PC-3 (cell line): ENCODE data around the gene GREM1. TPM values are rescaled to one million over a fixed set of nuclear protein-coding genes. Genes with fewer than 3 reads are reported as not detected.

Source experiments
- ATAC-seq: fragments of 200-7000 bp; cut with Tn5 transposase; 2 replicates; pipeline ENCODE4 v1.9.1; 2020; ENCODE audit warnings: mild to moderate bottlenecking, moderate library complexity
- BruUV-seq: library from RNA; stranded (reverse); fragments of 400-500 nt; replicated peaks from 2 replicates; lab custom pipeline; 2021; lab: Mats Ljungman, UMichigan
- CTCF ChIA-PET: fragments of 300-600 bp; sonication (Branson Sonifier 250); formaldehyde crosslinking; loops from one replicate; lab custom pipeline; 2022; ENCODE audit warnings: antibody characterized with exemption; lab: Charles Lee
- POLR2A ChIA-PET: fragments of 300-600 bp; sonication (Branson Sonifier 250); formaldehyde crosslinking; loops from one replicate; lab custom pipeline; 2022; ENCODE audit warnings: antibody characterized with exemption; ENCODE audit not compliant: unreplicated experiment; lab: Charles Lee
- DNase-seq: peaks from one replicate; pipeline ENCODE4 v3.0.0-alpha.2; 2015
- H2AFZ ChIP-seq: fragments of 300-600 bp; sonication (generic); 2 replicates; pipeline ENCODE4 v1.6.0; 2016; ENCODE audit warnings: antibody characterized with exemption, low read length
- H3F3A ChIP-seq: fragments of 300-600 bp; sonication (generic); one replicate; pipeline ENCODE4 v1.6.0; 2017; ENCODE audit warnings: antibody characterized with exemption, low read length, control low read depth, mild to moderate bottlenecking; ENCODE audit not compliant: unreplicated experiment
- H3K27ac ChIP-seq: fragments of 300-600 bp; sonication (generic); 2 replicates; pipeline ENCODE4 v1.5.1; 2016; ENCODE audit warnings: mild to moderate bottlenecking, low read length
- H3K27me3 ChIP-seq: fragments of 300-600 bp; sonication (generic); 2 replicates; pipeline ENCODE4 v1.6.1; 2016; ENCODE audit warnings: low read length, mixed read lengths
- H3K36me3 ChIP-seq: fragments of 300-600 bp; sonication (generic); 2 replicates; pipeline ENCODE4 v1.6.1; 2016; ENCODE audit warnings: low read depth, mixed run types, low read length, mixed read lengths
- H3K4me1 ChIP-seq: fragments of 300-600 bp; sonication (generic); 2 replicates; pipeline ENCODE4 v1.5.1; 2016; ENCODE audit warnings: low read length; ENCODE audit not compliant: insufficient read depth
- H3K4me2 ChIP-seq: fragments of 300-600 bp; sonication (generic); 2 replicates; pipeline ENCODE4 v1.6.0; 2016; ENCODE audit warnings: low read length
- H3K4me3 ChIP-seq: fragments of 300-600 bp; sonication (generic); 2 replicates; pipeline ENCODE4 v1.5.1; 2016; ENCODE audit warnings: mild to moderate bottlenecking, low read length, mixed read lengths
- H3K79me2 ChIP-seq: fragments of 300-600 bp; sonication (generic); 2 replicates; pipeline ENCODE4 v1.6.1; 2017; ENCODE audit warnings: low read length, mixed read lengths
- H3K9ac ChIP-seq: fragments of 300-600 bp; sonication (generic); 2 replicates; pipeline ENCODE4 v1.6.0; 2016; ENCODE audit warnings: mild to moderate bottlenecking, low read length
- H3K9me2 ChIP-seq: fragments of 300-600 bp; sonication (generic); replicated peaks from 2 replicates; pipeline ENCODE4 v1.6.1; 2016; ENCODE audit warnings: mixed run types, low read length, mixed read lengths
- H3K9me3 ChIP-seq: fragments of 300-600 bp; sonication (generic); 2 replicates; pipeline ENCODE4 v1.6.1; 2016; ENCODE audit warnings: low read length, mixed read lengths
- H4K20me1 ChIP-seq: fragments of 300-600 bp; sonication (generic); 2 replicates; pipeline ENCODE4 v1.6.1; 2016; ENCODE audit warnings: low read length, mixed read lengths
- EZH2 ChIP-seq: fragments of 300-600 bp; sonication (generic); IDR thresholded peaks from one replicate; pipeline ENCODE4 v1.6.1; 2017; ENCODE audit warnings: antibody characterized with exemption, mild to moderate bottlenecking, low read length; ENCODE audit not compliant: unreplicated experiment
- EZH2phosphoT487 ChIP-seq: fragments of 300-600 bp; sonication (generic); IDR thresholded peaks from 2 replicates; pipeline ENCODE4 v1.6.1; 2018; ENCODE audit warnings: mild to moderate bottlenecking, antibody characterized with exemption, low read length, borderline replicate concordance
- intact Hi-C: fragments of 100-400 bp; cut with micrococcal nuclease; formaldehyde crosslinking; loops from 2 replicates; pipeline ENCODE4 v1.9.0; 2023
- total RNA-seq: library from RNA; depleted of rRNA; stranded (reverse); fragments of >200 nt; gene quantifications from 2 replicates; pipeline ENCODE4 v1.2.3, GENCODE V29; 2014
- TF ChIP-seq, protein P1 (sequence below): fragments of 300-600 bp; sonication (generic); conservative IDR thresholded peaks from 2 replicates; pipeline ENCODE4 v1.5.1; 2017; ENCODE audit warnings: antibody characterized with exemption, low read depth, mild to moderate bottlenecking, low read length

The GREM1 gene
- total RNA-seq, 1 experiment from 2014 or later: 1.6 TPM

DNA sequence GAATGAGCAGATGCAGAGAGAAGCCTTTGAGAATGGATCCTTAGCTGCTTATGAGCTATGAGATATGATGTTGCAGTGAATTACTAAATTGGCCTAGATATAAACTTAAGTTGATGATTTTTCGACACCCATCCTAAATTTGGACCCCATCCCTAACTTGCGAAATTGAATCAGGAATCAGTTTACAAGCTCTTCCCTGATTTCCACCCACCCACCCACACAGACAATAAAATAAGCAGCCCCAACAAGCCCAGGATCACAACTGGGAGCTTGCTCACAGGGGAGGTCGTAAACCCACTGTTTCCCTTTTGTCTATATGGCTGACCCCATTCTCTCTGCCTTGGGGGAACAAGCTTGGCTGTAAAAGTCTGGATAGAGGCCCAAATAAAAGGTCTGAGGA is 57.3 kb downstream of the GREM1 start:
- Histone ChIP-seq H4K20me1 (no peaks in the 10 kb centered on the region), H3K27me3 (no peaks in the 10 kb centered on the region), H3K36me3 (peaks cover 8% of the 10 kb centered on the region; the same call in 1 of the 2 replicates), H3K4me3 (no peak overlapping the region), H3K27ac (peak overlapping the region; percentile 96), H3K4me2 (0 out of 2 replicates have a peak overlapping the region, but pooled peaks have one; percentile 34), H3K9me2 (no peaks in the 10 kb centered on the region), H2AFZ (no peak overlapping the region), H3K79me2 (no peaks in the 10 kb centered on the region), H3K4me1 (peaks cover 33% of the 10 kb centered on the region), H3F3A (no peaks in the 10 kb centered on the region), H3K9ac (peak overlapping the region; percentile 78), H3K9me3 (peaks cover 8% of the 10 kb centered on the region; the same call in 1 of the 2 replicates)
- BruUV-seq: no TSS peak
- TF ChIP-seq EZH2phosphoT487 (no peak), EZH2 (no peak)
- TF ChIP-seq, protein P1, sequence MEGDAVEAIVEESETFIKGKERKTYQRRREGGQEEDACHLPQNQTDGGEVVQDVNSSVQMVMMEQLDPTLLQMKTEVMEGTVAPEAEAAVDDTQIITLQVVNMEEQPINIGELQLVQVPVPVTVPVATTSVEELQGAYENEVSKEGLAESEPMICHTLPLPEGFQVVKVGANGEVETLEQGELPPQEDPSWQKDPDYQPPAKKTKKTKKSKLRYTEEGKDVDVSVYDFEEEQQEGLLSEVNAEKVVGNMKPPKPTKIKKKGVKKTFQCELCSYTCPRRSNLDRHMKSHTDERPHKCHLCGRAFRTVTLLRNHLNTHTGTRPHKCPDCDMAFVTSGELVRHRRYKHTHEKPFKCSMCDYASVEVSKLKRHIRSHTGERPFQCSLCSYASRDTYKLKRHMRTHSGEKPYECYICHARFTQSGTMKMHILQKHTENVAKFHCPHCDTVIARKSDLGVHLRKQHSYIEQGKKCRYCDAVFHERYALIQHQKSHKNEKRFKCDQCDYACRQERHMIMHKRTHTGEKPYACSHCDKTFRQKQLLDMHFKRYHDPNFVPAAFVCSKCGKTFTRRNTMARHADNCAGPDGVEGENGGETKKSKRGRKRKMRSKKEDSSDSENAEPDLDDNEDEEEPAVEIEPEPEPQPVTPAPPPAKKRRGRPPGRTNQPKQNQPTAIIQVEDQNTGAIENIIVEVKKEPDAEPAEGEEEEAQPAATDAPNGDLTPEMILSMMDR: no peak
- POLR2A ChIA-PET: no interaction called here
- intact Hi-C loops: loop anchor here (2.0 kb wide), 2 partner anchors 92 to 114 kb away; no protein-coding TSS in a partner anchor
- ATAC-seq: no peak
- DNase-seq: no peak
- CTCF ChIA-PET: no interaction called here

DNA sequence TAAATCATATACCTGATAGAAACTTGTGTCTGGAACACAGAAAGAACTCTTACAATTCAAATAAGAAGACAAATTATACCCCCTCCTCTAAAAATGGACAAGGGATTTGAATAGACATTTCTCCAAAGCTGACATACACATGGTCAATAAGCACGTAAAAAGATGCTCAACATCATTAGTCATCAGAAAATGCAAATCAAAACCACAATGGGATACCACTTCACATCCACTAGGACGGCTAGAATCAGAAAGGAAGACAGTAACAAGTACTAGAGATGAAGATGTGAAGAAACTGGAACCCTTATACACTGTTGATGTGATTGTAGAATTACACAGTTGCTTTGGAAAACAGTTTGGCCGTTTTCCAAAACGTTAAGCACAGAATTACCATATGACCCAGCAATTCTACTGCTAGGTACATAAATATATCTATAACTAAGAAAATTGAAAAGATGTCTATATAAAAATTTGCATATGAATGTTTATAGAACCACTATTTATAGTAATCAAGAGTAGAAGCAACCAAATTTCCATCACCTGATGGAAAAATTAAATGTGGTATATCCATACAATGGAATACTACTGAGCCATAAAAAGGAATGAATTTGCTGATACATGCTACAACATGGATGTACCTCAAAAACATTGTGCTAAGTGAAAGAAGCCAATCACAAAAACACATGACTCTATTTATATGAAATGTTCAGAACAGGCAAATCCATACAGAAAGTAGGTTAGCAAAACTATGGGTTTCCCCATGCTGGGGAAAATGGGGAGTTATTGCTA is 60.8 kb downstream of the GREM1 start:
- POLR2A ChIA-PET: no interaction called here
- Histone ChIP-seq H3K79me2 (no peaks in the 10 kb centered on the region), H3F3A (no peaks in the 10 kb centered on the region), H3K9ac (no peak overlapping the region), H3K27me3 (no peaks in the 10 kb centered on the region), H3K9me3 (peaks cover 8% of the 10 kb centered on the region; the same call in 1 of the 2 replicates), H3K27ac (no peak overlapping the region), H4K20me1 (no peaks in the 10 kb centered on the region), H3K4me3 (no peak overlapping the region), H3K9me2 (no peaks in the 10 kb centered on the region), H2AFZ (no peak overlapping the region), H3K4me2 (no peak overlapping the region), H3K4me1 (peaks cover 21% of the 10 kb centered on the region), H3K36me3 (peaks cover 8% of the 10 kb centered on the region; the same call in 1 of the 2 replicates)
- intact Hi-C loops: no loop called here
- CTCF ChIA-PET: no interaction called here
- ATAC-seq (no peak), DNase-seq (peak; percentile 48)
- TF ChIP-seq EZH2: no peak
- TF ChIP-seq, protein P1: no peak
- no peak for TF ChIP-seq EZH2phosphoT487
- BruUV-seq: no TSS peak

DNA sequence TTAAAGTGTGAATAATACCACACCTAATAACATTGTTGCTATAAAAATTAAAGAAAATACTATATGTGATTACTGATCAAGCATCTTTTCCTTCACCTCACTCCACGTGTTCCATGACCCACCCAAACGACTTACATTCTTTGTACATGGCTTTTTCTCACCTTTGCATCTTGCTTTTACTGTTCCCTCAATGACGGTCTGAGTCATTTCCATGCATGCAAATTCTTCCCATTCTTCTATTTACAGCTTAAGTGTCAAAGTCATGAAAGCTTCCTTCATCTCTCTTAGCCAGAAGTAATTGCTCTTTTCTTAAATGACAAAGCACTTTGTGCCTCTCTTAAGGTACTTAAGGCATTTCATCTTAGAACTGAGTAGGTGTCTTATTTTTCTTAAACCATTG is 64.0 kb downstream of the GREM1 start:
- ChIA-PET POLR2A (no interaction called here), CTCF (interaction anchor here (0.6 kb wide), 1 partner anchor 125 kb away, joined by 3 read pairs; no protein-coding TSS in a partner anchor)
- peaks cover 23% of the 10 kb centered on the region for H3K4me1 ChIP-seq
- ATAC-seq (no peak), DNase-seq (no peak)
- H3K9me3 ChIP-seq: peaks cover 8% of the 10 kb centered on the region; the same call in 1 of the 2 replicates
- H3K4me2 ChIP-seq: no peak overlapping the region
- no peaks in the 10 kb centered on the region for H3F3A ChIP-seq
- no peaks in the 10 kb centered on the region for H3K27me3 ChIP-seq
- no peaks in the 10 kb centered on the region for H4K20me1 ChIP-seq
- no peak overlapping the region for H2AFZ ChIP-seq
- intact Hi-C loops: no loop called here
- TF ChIP-seq EZH2 (no peak), EZH2phosphoT487 (no peak)
- TF ChIP-seq, protein P1: no peak
- H3K79me2 ChIP-seq: no peaks in the 10 kb centered on the region
- no peaks in the 10 kb centered on the region for H3K9me2 ChIP-seq
- no TSS peak for BruUV-seq
- H3K36me3 ChIP-seq: peaks cover 8% of the 10 kb centered on the region; the same call in 1 of the 2 replicates
- H3K4me3 ChIP-seq: no peak overlapping the region
- no peak overlapping the region for H3K9ac ChIP-seq
- H3K27ac ChIP-seq: no peak overlapping the region
